ACC112 (cell line): Measurements from ENCODE around the gene VTI1A.
"Not testable (repeated sequence)": the region's sequence is repeated elsewhere in the genome, so short reads cannot be mapped to it uniquely, and the experiment has no call there.

Experiments used
- H2AFZ ChIP-seq: fragments of 200-600 bp; sonication (generic); one replicate; pipeline ENCODE4 v1.6.0; 2017; ENCODE audit warnings: antibody characterized with exemption, low read length; ENCODE audit not compliant: unreplicated experiment
- H3K27ac ChIP-seq: fragments of 200-600 bp; sonication (generic); 2 replicates; pipeline ENCODE4 v1.5.1; 2014; ENCODE audit warnings: low read depth, mild to moderate bottlenecking, antibody characterized with exemption, low read length, moderate library complexity
- H3K27me3 ChIP-seq: fragments of 200-600 bp; sonication (generic); 2 replicates; pipeline ENCODE4 v1.6.1; 2014; ENCODE audit warnings: mild to moderate bottlenecking, antibody characterized with exemption, low read length, moderate library complexity, mixed read lengths; ENCODE audit not compliant: insufficient read depth
- H3K36me3 ChIP-seq: fragments of 200-600 bp; sonication (generic); 2 replicates; pipeline ENCODE4 v1.6.1; 2016; ENCODE audit warnings: mild to moderate bottlenecking, antibody characterized with exemption, low read length, moderate library complexity, mixed read lengths; ENCODE audit not compliant: insufficient read depth
- H3K4me1 ChIP-seq: fragments of 200-600 bp; sonication (generic); one replicate; pipeline ENCODE4 v1.6.1; 2016; ENCODE audit warnings: low read length, mixed read lengths; ENCODE audit not compliant: insufficient read depth, unreplicated experiment, control insufficient read depth
- H3K4me3 ChIP-seq: fragments of 200-600 bp; sonication (generic); 2 replicates; pipeline ENCODE4 v1.5.1; 2014; ENCODE audit warnings: mild to moderate bottlenecking, low read depth, low read length
- H3K79me2 ChIP-seq: fragments of 200-600 bp; sonication (generic); one replicate; pipeline ENCODE4 v1.6.0; 2016; ENCODE audit warnings: low read length; ENCODE audit not compliant: control insufficient read depth, unreplicated experiment, insufficient read depth

The VTI1A gene

GRCh38 chr10:112855134-112855533, 408.1 kb downstream of the VTI1A start:
- H3K79me2 ChIP-seq: no peaks in the 10 kb centered on the region
- no peaks in the 10 kb centered on the region for H3K36me3 ChIP-seq
- H3K27ac ChIP-seq: no peak overlapping the region
- no peaks in the 10 kb centered on the region for H3K4me1 ChIP-seq
- peaks cover 7% of the 10 kb centered on the region; the same call in 1 of the 2 replicates for H3K27me3 ChIP-seq
- no peak overlapping the region for H3K4me3 ChIP-seq
- no peak overlapping the region for H2AFZ ChIP-seq

GRCh38 chr10:112857493-112857892, 410.5 kb downstream of the VTI1A start:
- Histone ChIP-seq H2AFZ (no peak overlapping the region), H3K27ac (no peak overlapping the region), H3K36me3 (no peaks in the 10 kb centered on the region), H3K4me1 (no peaks in the 10 kb centered on the region), H3K27me3 (peaks cover 12% of the 10 kb centered on the region; the same call in 1 of the 2 replicates), H3K79me2 (no peaks in the 10 kb centered on the region), H3K4me3 (no peak overlapping the region)

DNA sequence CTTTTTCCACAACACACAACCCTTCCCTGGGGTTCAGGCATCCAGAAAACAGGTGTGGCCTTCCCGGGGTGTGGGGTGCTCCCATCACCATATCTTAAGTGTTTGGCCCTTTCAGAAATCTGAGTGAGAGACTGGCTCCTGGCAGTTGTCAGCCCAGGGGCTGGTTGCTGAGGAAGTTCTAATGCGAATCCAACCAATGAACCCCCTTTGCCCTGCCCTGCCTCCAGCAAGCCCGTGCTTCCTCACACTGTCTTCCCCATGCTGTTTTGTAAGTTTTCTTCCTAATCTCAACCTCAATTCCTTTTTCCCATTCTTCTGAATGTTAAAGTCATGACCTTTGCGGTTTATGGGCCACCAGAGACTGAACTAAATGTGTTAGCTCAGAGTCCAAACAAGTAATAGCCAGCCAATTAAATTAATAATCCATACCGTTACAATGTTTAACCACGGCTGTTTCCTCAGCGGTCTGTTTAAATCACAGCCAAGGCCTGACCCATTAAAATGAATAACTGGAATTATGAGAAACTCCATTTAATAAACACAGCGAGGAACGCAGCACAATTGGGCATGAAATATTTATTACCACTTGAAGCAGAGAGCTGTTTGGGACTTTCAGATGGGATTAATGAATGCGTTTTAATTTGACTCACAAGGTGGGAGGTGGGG, 412.1 kb downstream of the VTI1A start:
- Histone ChIP-seq H3K27ac (no peak overlapping the region), H3K4me1 (no peaks in the 10 kb centered on the region), H3K79me2 (no peaks in the 10 kb centered on the region), H2AFZ (no peak overlapping the region), H3K36me3 (no peaks in the 10 kb centered on the region), H3K4me3 (no peak overlapping the region), H3K27me3 (0 out of 2 replicates have a peak, but pooled peaks cover 6% of the 10 kb centered on the region)

DNA sequence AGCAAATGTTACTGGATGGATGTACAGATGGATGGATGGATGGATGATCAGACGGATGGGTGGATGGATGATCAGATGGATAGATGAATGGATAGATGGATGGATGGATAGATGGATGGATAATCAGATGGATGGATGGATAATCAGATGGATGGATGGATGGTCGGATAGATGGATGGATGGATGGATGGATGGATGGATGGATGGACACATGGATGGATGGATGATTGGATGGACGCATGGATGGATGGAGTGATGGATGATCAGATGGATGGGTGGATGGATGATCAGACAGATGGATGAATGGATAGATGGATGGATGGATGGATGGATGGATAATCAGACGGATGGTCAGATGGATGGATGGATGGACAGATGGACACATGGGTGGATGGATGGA, 412.8 kb downstream of the VTI1A start:
- H3K36me3 ChIP-seq: no peaks in the 10 kb centered on the region
- 0 out of 2 replicates have a peak, but pooled peaks cover 6% of the 10 kb centered on the region for H3K27me3 ChIP-seq
- H3K27ac ChIP-seq: no peak overlapping the region
- H3K4me3 ChIP-seq: no peak overlapping the region
- no peaks in the 10 kb centered on the region for H3K4me1 ChIP-seq
- H3K79me2 ChIP-seq: no peaks in the 10 kb centered on the region
- H2AFZ ChIP-seq: no peak overlapping the region

- H3K79me2 ChIP-seq, H3K27me3 ChIP-seq, H3K4me3 ChIP-seq, H3K27ac ChIP-seq, H3K36me3 ChIP-seq, H2AFZ ChIP-seq, H3K4me1 ChIP-seq: not testable (repeated sequence)
Measured at GRCh38 chr10:112863461-112863860, 416.4 kb downstream of the VTI1A start.
